Measurements from ENCODE around the gene HSPBAP1.

DNA sequence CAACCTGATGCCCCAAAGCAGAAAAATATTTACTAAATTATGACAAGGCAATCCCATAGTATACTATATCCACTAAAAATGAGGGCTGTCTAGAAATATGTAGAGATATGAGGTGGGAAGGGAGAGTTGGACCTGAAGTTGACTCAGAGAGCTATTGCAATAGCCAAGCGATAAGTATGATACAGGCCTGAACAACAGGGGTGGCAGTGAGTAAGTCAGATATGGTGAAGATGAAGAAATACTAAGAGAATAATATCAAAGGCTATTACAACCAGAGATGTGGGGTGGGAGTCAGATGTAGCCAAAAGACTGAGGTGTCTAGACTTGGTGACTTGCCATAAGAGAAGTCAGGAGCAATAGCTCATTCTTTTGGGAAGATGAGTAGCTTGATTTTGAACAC, 9.2 kb downstream of the HSPBAP1 start:
- TF ChIP-seq, protein P1, sequence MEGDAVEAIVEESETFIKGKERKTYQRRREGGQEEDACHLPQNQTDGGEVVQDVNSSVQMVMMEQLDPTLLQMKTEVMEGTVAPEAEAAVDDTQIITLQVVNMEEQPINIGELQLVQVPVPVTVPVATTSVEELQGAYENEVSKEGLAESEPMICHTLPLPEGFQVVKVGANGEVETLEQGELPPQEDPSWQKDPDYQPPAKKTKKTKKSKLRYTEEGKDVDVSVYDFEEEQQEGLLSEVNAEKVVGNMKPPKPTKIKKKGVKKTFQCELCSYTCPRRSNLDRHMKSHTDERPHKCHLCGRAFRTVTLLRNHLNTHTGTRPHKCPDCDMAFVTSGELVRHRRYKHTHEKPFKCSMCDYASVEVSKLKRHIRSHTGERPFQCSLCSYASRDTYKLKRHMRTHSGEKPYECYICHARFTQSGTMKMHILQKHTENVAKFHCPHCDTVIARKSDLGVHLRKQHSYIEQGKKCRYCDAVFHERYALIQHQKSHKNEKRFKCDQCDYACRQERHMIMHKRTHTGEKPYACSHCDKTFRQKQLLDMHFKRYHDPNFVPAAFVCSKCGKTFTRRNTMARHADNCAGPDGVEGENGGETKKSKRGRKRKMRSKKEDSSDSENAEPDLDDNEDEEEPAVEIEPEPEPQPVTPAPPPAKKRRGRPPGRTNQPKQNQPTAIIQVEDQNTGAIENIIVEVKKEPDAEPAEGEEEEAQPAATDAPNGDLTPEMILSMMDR (IDR thresholded peaks at IDR 0.05), result no peak
- no peak for TF ChIP-seq POLR2A (IDR thresholded peaks at IDR 0.05)
